HepG2 (cell line): ENCODE results near the gene LRRC74B.

Source experiments
- ERF ChIP-seq: IDR thresholded peaks from 2 replicates; pipeline ENCODE4 v1.6.1; 2018; ENCODE audit warnings: missing biosample characterization, missing genetic modification reagents
- RFX5 ChIP-seq: IDR thresholded peaks from 2 replicates; pipeline ENCODE4 v1.6.1; 2011; ENCODE audit warnings: low read depth, low read length, improper control_type of control experiment

- no peak for TF ChIP-seq ERF (CRISPR knock-in tag)
- TF ChIP-seq RFX5: no peak
Measured at GRCh38 chr22:20998411-20999336, 47.1 kb upstream of the LRRC74B start.
